ENCODE measurements around the gene SYTL4.

- TF ChIP-seq CTCF (IDR thresholded peaks at IDR 0.05) = no peak
- no peak for TF ChIP-seq POLR2A (IDR thresholded peaks at IDR 0.05)
Measured at GRCh38 chrX:100710816-100711215, 21.1 kb downstream of the SYTL4 start.
